ENCODE measurements around the gene KCND1. TPM values are rescaled to one million over a fixed set of nuclear protein-coding genes. Genes with fewer than 3 reads are reported as not detected.

The KCND1 gene
- total and polyA plus RNA-seq, 10 of the 15 experiments (the other 5 are each of a cell fraction or from before 2014, with no cell fraction given) = 0.02 to 1.0 (median 0.39) TPM

GRCh38 chrX:48918643-48919340 is 52.9 kb downstream of the KCND1 start, which contains the start of gene PIM2 (continued):
- TF ChIP-seq, protein P1, sequence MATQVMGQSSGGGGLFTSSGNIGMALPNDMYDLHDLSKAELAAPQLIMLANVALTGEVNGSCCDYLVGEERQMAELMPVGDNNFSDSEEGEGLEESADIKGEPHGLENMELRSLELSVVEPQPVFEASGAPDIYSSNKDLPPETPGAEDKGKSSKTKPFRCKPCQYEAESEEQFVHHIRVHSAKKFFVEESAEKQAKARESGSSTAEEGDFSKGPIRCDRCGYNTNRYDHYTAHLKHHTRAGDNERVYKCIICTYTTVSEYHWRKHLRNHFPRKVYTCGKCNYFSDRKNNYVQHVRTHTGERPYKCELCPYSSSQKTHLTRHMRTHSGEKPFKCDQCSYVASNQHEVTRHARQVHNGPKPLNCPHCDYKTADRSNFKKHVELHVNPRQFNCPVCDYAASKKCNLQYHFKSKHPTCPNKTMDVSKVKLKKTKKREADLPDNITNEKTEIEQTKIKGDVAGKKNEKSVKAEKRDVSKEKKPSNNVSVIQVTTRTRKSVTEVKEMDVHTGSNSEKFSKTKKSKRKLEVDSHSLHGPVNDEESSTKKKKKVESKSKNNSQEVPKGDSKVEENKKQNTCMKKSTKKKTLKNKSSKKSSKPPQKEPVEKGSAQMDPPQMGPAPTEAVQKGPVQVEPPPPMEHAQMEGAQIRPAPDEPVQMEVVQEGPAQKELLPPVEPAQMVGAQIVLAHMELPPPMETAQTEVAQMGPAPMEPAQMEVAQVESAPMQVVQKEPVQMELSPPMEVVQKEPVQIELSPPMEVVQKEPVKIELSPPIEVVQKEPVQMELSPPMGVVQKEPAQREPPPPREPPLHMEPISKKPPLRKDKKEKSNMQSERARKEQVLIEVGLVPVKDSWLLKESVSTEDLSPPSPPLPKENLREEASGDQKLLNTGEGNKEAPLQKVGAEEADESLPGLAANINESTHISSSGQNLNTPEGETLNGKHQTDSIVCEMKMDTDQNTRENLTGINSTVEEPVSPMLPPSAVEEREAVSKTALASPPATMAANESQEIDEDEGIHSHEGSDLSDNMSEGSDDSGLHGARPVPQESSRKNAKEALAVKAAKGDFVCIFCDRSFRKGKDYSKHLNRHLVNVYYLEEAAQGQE (IDR thresholded peaks at IDR 0.05; ENCODE audit: low read depth, low read length) = peak; percentile 60
- TF ChIP-seq, protein P2, sequence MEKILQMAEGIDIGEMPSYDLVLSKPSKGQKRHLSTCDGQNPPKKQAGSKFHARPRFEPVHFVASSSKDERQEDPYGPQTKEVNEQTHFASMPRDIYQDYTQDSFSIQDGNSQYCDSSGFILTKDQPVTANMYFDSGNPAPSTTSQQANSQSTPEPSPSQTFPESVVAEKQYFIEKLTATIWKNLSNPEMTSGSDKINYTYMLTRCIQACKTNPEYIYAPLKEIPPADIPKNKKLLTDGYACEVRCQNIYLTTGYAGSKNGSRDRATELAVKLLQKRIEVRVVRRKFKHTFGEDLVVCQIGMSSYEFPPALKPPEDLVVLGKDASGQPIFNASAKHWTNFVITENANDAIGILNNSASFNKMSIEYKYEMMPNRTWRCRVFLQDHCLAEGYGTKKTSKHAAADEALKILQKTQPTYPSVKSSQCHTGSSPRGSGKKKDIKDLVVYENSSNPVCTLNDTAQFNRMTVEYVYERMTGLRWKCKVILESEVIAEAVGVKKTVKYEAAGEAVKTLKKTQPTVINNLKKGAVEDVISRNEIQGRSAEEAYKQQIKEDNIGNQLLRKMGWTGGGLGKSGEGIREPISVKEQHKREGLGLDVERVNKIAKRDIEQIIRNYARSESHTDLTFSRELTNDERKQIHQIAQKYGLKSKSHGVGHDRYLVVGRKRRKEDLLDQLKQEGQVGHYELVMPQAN (conservative IDR thresholded peaks at IDR 0.05) = peak; percentile 55; the same call in 1 of the 2 replicates
- TF ChIP-seq SUZ12 (IDR thresholded peaks at IDR 0.05; ENCODE audit: unreplicated experiment) (no peak), EGR1 (IDR thresholded peaks at IDR 0.05; ENCODE audit: borderline replicate concordance in 1 of 2, low read depth in 2 of 2, low read length in 2 of 2) (no peak), ATF3 (IDR thresholded peaks at IDR 0.05; ENCODE audit: borderline replicate concordance, extremely low read depth, low read depth, low read length) (no peak), FOXK2 (IDR thresholded peaks at IDR 0.05) (no peak), IKZF2 (IDR thresholded peaks at IDR 0.05) (no peak), RELA (IDR thresholded peaks at IDR 0.05; ENCODE audit: borderline replicate concordance, partially characterized antibody) (peak; percentile 53), NFYB (IDR thresholded peaks at IDR 0.05; ENCODE audit: insufficient read depth, low read depth, low read length) (peak; percentile 80), TCF7 (IDR thresholded peaks at IDR 0.05; ENCODE audit: borderline replicate concordance) (no peak), GATAD2B (conservative IDR thresholded peaks at IDR 0.05; ENCODE audit: low read depth) (no peak), SIX5 (IDR thresholded peaks at IDR 0.05; ENCODE audit: low read depth, low read length, severe bottlenecking) (no peak), MTA2 (IDR thresholded peaks at IDR 0.05; ENCODE audit: low read depth) (no peak), TCF12 (IDR thresholded peaks at IDR 0.05; ENCODE audit: low read depth, low read length) (no peak), TCF3 (IDR thresholded peaks at IDR 0.05; ENCODE audit: borderline replicate concordance, insufficient read depth, low read depth, low read length) (peak; percentile 91), SUPT20H (IDR thresholded peaks at IDR 0.05; ENCODE audit: borderline replicate concordance, control insufficient read depth, low read depth, low read length) (no peak), ZZZ3 (IDR thresholded peaks at IDR 0.05; ENCODE audit: control insufficient read depth, insufficient read length, low read depth) (no peak), CBX5 (IDR thresholded peaks at IDR 0.05; ENCODE audit: low read depth) (0 out of 2 replicates have a peak, but pooled peaks have one; percentile 31), STAT3 (IDR thresholded peaks at IDR 0.05; ENCODE audit: low read depth, low read length) (no peak), ATF7 (IDR thresholded peaks at IDR 0.05; ENCODE audit: low read depth) (no peak), GABPA (IDR thresholded peaks at IDR 0.05; ENCODE audit: low read depth) (no peak), ZNF24 (IDR thresholded peaks at IDR 0.05) (no peak)
- TF ChIP-seq, protein P3, sequence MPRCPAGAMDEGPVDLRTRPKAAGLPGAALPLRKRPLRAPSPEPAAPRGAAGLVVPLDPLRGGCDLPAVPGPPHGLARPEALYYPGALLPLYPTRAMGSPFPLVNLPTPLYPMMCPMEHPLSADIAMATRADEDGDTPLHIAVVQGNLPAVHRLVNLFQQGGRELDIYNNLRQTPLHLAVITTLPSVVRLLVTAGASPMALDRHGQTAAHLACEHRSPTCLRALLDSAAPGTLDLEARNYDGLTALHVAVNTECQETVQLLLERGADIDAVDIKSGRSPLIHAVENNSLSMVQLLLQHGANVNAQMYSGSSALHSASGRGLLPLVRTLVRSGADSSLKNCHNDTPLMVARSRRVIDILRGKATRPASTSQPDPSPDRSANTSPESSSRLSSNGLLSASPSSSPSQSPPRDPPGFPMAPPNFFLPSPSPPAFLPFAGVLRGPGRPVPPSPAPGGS (IDR thresholded peaks at IDR 0.05; ENCODE audit: borderline replicate concordance, insufficient read depth, low read depth, low read length, poor library complexity, severe bottlenecking) = no peak

All from GM12878 (cell line).